Neural cell (in vitro differentiated cells): ENCODE results near the gene EXOC1L. TPM values are rescaled to one million over a fixed set of nuclear protein-coding genes. Genes with fewer than 3 reads are reported as not detected.

Experiments
- H2AFZ ChIP-seq: fragments of 200-600, 300-800 bp; sonication (generic), shearing (Covaris generic); 2 replicates; pipeline ENCODE4 v1.6.0; 2014; ENCODE audit warnings: low read depth, mild to moderate bottlenecking, antibody characterized with exemption, low read length, moderate library complexity
- H3F3A ChIP-seq: fragments of 200-600 bp; shearing (Covaris generic); 2 replicates; pipeline ENCODE4 v1.6.1; 2016; ENCODE audit warnings: mild to moderate bottlenecking, moderate library complexity, mixed read lengths, antibody characterized with exemption, low read length; ENCODE audit not compliant: insufficient read depth, poor library complexity, severe bottlenecking
- H3K27ac ChIP-seq: fragments of 200-600, 300-800 bp; sonication (generic), shearing (Covaris generic); 2 replicates; pipeline ENCODE4 v1.5.1; 2014; ENCODE audit warnings: mild to moderate bottlenecking, low read length, moderate library complexity
- H3K27me3 ChIP-seq: fragments of 300-800, 200-600 bp; sonication (generic), shearing (Covaris generic); 2 replicates; pipeline ENCODE4 v1.6.0; 2014; ENCODE audit warnings: mild to moderate bottlenecking, low read depth, low read length, moderate library complexity; ENCODE audit not compliant: insufficient read depth
- H3K36me3 ChIP-seq: fragments of 300-800, 200-600 bp; sonication (generic), shearing (Covaris generic); 2 replicates; pipeline ENCODE4 v1.5.1; 2014; ENCODE audit warnings: mild to moderate bottlenecking, antibody characterized with exemption, low read length, moderate library complexity; ENCODE audit not compliant: insufficient read depth
- H3K4me2 ChIP-seq: fragments of 300-800, 200-600 bp; sonication (generic), shearing (Covaris generic); 2 replicates; pipeline ENCODE4 v1.6.0; 2014; ENCODE audit warnings: mild to moderate bottlenecking, low read length
- H3K4me3 ChIP-seq: fragments of 300-800, 200-600 bp; sonication (generic), shearing (Covaris generic); 2 replicates; pipeline ENCODE4 v1.5.1; 2014; ENCODE audit warnings: mild to moderate bottlenecking, low read length, moderate library complexity
- H3K79me2 ChIP-seq: fragments of 200-600 bp; shearing (Covaris generic); replicated peaks from 2 replicates; pipeline ENCODE4 v1.6.0; 2014; ENCODE audit warnings: mild to moderate bottlenecking, low read length, moderate library complexity; ENCODE audit not compliant: insufficient read depth
- H3K9ac ChIP-seq: fragments of 300-800, 200-600 bp; sonication (generic), shearing (Covaris generic); 2 replicates; pipeline ENCODE4 v1.6.1; 2016; ENCODE audit warnings: mild to moderate bottlenecking, low read length, mixed read lengths
- H3K9me2 ChIP-seq: fragments of 200-600 bp; shearing (Covaris generic); 2 replicates; pipeline ENCODE4 v1.6.1; 2016; ENCODE audit warnings: mild to moderate bottlenecking, low read length, mixed read lengths; ENCODE audit not compliant: insufficient read depth
- H3K9me3 ChIP-seq: fragments of 200-600, 300-800 bp; sonication (generic), shearing (Covaris generic); 2 replicates; pipeline ENCODE4 v1.6.1; 2016; ENCODE audit warnings: mild to moderate bottlenecking, mixed run types, low read length, moderate library complexity, mixed read lengths
- H4K20me1 ChIP-seq: fragments of 200-600 bp; shearing (Covaris generic); 2 replicates; pipeline ENCODE4 v1.6.1; 2016; ENCODE audit warnings: mild to moderate bottlenecking, mixed run types; ENCODE audit not compliant: insufficient read depth
- CTCF ChIP-seq: fragments of 450-650 bp; IDR thresholded peaks from 2 replicates; pipeline ENCODE4 v1.5.1; 2014; ENCODE audit warnings: antibody characterized with exemption, mild to moderate bottlenecking, moderate library complexity; ENCODE audit not compliant: poor library complexity, severe bottlenecking
- EP300 ChIP-seq: fragments of 450-650 bp; conservative IDR thresholded peaks from 2 replicates; pipeline ENCODE4 v1.6.1; 2014; ENCODE audit warnings: antibody characterized with exemption, mild to moderate bottlenecking, moderate library complexity; ENCODE audit not compliant: poor library complexity, severe bottlenecking
- EZH2 ChIP-seq: fragments of 200-600, 300-800 bp; shearing (Covaris generic), sonication (generic); IDR thresholded peaks from 2 replicates; pipeline ENCODE4 v1.6.1; 2014; ENCODE audit warnings: antibody characterized with exemption, low read length, borderline replicate concordance, mild to moderate bottlenecking; ENCODE audit not compliant: insufficient read depth, poor library complexity, severe bottlenecking
- MXI1 ChIP-seq: fragments of 450-650 bp; conservative IDR thresholded peaks from 2 replicates; pipeline ENCODE4 v1.6.1; 2014; ENCODE audit warnings: antibody characterized with exemption, mild to moderate bottlenecking; ENCODE audit not compliant: poor library complexity, severe bottlenecking
- POLR2AphosphoS5 ChIP-seq: IDR thresholded peaks from 2 replicates; pipeline ENCODE4 v1.6.1; 2012
- RAD21 ChIP-seq: fragments of 450-650 bp; conservative IDR thresholded peaks from 2 replicates; pipeline ENCODE4 v1.6.1; 2014; ENCODE audit warnings: antibody characterized with exemption, mild to moderate bottlenecking, moderate library complexity
- REST ChIP-seq: IDR thresholded peaks from 2 replicates; pipeline ENCODE4 v1.6.1; 2012; ENCODE audit warnings: borderline replicate concordance
- SMC3 ChIP-seq: fragments of 450-650 bp; conservative IDR thresholded peaks from 2 replicates; pipeline ENCODE4 v1.6.1; 2014; ENCODE audit warnings: antibody characterized with exemption, mild to moderate bottlenecking, moderate library complexity; ENCODE audit not compliant: poor library complexity
- TAF1 ChIP-seq: IDR thresholded peaks from 2 replicates; pipeline ENCODE4 v1.6.1; 2012; ENCODE audit warnings: low read depth
- polyA plus RNA-seq: library from polyadenylated mRNA; depleted of rRNA; stranded (reverse); fragments of >200 nt; gene quantifications from 2 replicates; pipeline ENCODE4 v1.2.3, GENCODE V29; 2014

Gene EXOC1L
- polyA plus RNA-seq, 1 donor from 2014 or later: not detected

- TF ChIP-seq RAD21: no peak
- no peak for TF ChIP-seq TAF1
- no peak for TF ChIP-seq SMC3
- TF ChIP-seq EP300: no peak
- TF ChIP-seq POLR2AphosphoS5: no peak
- TF ChIP-seq MXI1: no peak
- TF ChIP-seq REST: no peak
- TF ChIP-seq CTCF: no peak
- Histone ChIP-seq H3K36me3 (no peaks in the 10 kb centered on the region), H3K27me3 (no peaks in the 10 kb centered on the region), H3K4me3 (no peak overlapping the region), H3F3A (no peaks in the 10 kb centered on the region), H3K79me2 (no peaks in the 10 kb centered on the region), H3K9ac (no peak overlapping the region), H2AFZ (no peak overlapping the region), H3K9me2 (no peaks in the 10 kb centered on the region), H3K27ac (no peak overlapping the region), H4K20me1 (no peaks in the 10 kb centered on the region), H3K9me3 (no peaks in the 10 kb centered on the region), H3K4me2 (no peak overlapping the region)
These were observed 2.7 kb downstream of the EXOC1L start for GRCh38 chr4:55822329-55822728.

- Histone ChIP-seq H3K9ac (no peak overlapping the region), H3K36me3 (no peaks in the 10 kb centered on the region), H3K27me3 (no peaks in the 10 kb centered on the region), H3K4me2 (no peak overlapping the region), H3K79me2 (no peaks in the 10 kb centered on the region), H3F3A (no peaks in the 10 kb centered on the region), H3K27ac (no peak overlapping the region), H4K20me1 (no peaks in the 10 kb centered on the region), H3K9me3 (no peaks in the 10 kb centered on the region), H3K4me3 (no peak overlapping the region), H2AFZ (no peak overlapping the region), H3K9me2 (no peaks in the 10 kb centered on the region)
- TF ChIP-seq MXI1: no peak
- TF ChIP-seq EP300: no peak
- TF ChIP-seq CTCF: no peak
- TF ChIP-seq TAF1: no peak
- no peak for TF ChIP-seq RAD21
- no peak for TF ChIP-seq POLR2AphosphoS5
- no peak for TF ChIP-seq EZH2
- TF ChIP-seq REST: no peak
- TF ChIP-seq SMC3: no peak
These were observed 5.3 kb downstream of the EXOC1L start for GRCh38 chr4:55824865-55825264.
